Sigmoid colon (tissue), 7 donors: Measurements from ENCODE around the gene ZNF688. TPM values are rescaled to one million over a fixed set of nuclear protein-coding genes. Genes with fewer than 3 reads are reported as not detected.

Source experiments
- DNase-seq: peaks from one replicate; pipeline ENCODE4 v3.0.0-alpha.2; 2019
- H3K27ac ChIP-seq, 4 donors: fragments of 200-600 bp; sonication (generic); one replicate each; pipeline ENCODE4 v1.5.1; 2016 to 2019; ENCODE audit warnings: mild to moderate bottlenecking in 1 of 4
- H3K27me3 ChIP-seq, 3 donors: fragments of 200-600 bp; sonication (generic); one replicate each; pipeline ENCODE4 v1.5.1; 2019; ENCODE audit warnings: mild to moderate bottlenecking in 1 of 3
- H3K36me3 ChIP-seq, 4 donors: fragments of 200-600 bp; sonication (generic); one replicate each; pipeline ENCODE4 v1.5.1; 2016 to 2019
- H3K4me1 ChIP-seq, 4 donors: fragments of 200-600 bp; sonication (generic); one replicate each; pipeline ENCODE4 v1.5.1; 2017 to 2019
- H3K4me3 ChIP-seq, 4 donors: fragments of 200-600 bp; sonication (generic); one replicate each; pipeline ENCODE4 v1.5.1; 2017 to 2019; ENCODE audit warnings: mild to moderate bottlenecking in 2 of 4, moderate library complexity in 1 of 4
- H3K9me3 ChIP-seq, 4 donors: fragments of 200-600 bp in 3 of 4; sonication (generic) in 3 of 4; one replicate each; pipeline versions ENCODE4 v1.5.1 to v1.6.1; 2013 to 2019
- CTCF ChIP-seq, 4 experiments: fragments of 450-650 bp in 3 of 4; fragments of 200-600 bp in 1 of 4; IDR thresholded peaks; one replicate each; pipeline ENCODE4 v1.5.1; 2016 to 2019; ENCODE audit warnings: antibody characterized with exemption in 4 of 4, mild to moderate bottlenecking in 3 of 4, moderate library complexity in 2 of 4
- EP300 ChIP-seq, 4 donors: sonication (generic); formaldehyde crosslinking; IDR thresholded peaks; one replicate each; pipeline ENCODE4 v1.6.1; 2017; ENCODE audit warnings: antibody characterized with exemption in 4 of 4
- POLR2A ChIP-seq, 2 donors: fragments of 450-650 bp; IDR thresholded peaks; one replicate each; pipeline ENCODE4 v1.6.1; 2016; ENCODE audit warnings: antibody characterized with exemption in 2 of 2, mild to moderate bottlenecking in 2 of 2, moderate library complexity in 2 of 2
- POLR2AphosphoS5 ChIP-seq, 4 donors: sonication (generic); formaldehyde crosslinking; IDR thresholded peaks; one replicate each; pipeline ENCODE4 v1.6.1; 2017; ENCODE audit warnings: antibody characterized with exemption in 4 of 4
- WGBS, 2 donors: extraction: QIAGEN DNeasy Blood & Tissue Kit; methylation state at CpG; one replicate each; pipeline ENCODE4 v1.1.7; 2013; 5-methylcytosine and 5-hydroxymethylcytosine counted together
- intact Hi-C: fragments of 100-400 bp; cut with DNase I; formaldehyde crosslinking; loops from one replicate; pipeline ENCODE4 v1.15.1; 2023
- polyA plus RNA-seq, 3 donors: library from polyadenylated mRNA; stranded (reverse); fragments of 200-250 nt; gene quantifications; one replicate each; pipeline ENCODE4 v1.2.3, GENCODE V29; 2013
- total RNA-seq, 4 donors: library from RNA; depleted of rRNA; stranded (reverse); fragments of >200 nt; gene quantifications; one replicate each; pipeline ENCODE4 v1.1.0, GENCODE V29; 2016
- donor health status: healthy with polysubstance abuse.
- donor health status: Bipolar disorder and iron deficiency.
- donor health status: healthy.

The ZNF688 gene
- total and polyA plus RNA-seq, 7 donors, result 16.7 to 32.8 (median 22.8) TPM

- DNase-seq, result no peak
- Histone ChIP-seq H3K27me3 (no peaks in the 10 kb centered on the region), H3K4me3 (no peak overlapping the region), H3K9me3 (no peaks in the 10 kb centered on the region), H3K4me1 (peaks cover 0 to 20% (median 17%) of the 10 kb centered on the region in 4 donors), H3K36me3 (peaks cover 0 to 4% (median 0%) of the 10 kb centered on the region in 4 donors), H3K27ac (no peak overlapping the region)
- intact Hi-C loops, result no loop called here
- TF ChIP-seq POLR2AphosphoS5 (IDR thresholded peaks at IDR 0.05), result no peak
- TF ChIP-seq EP300 (IDR thresholded peaks at IDR 0.05), result no peak
- no peak for TF ChIP-seq POLR2A (IDR thresholded peaks at IDR 0.05)
- TF ChIP-seq CTCF (IDR thresholded peaks at IDR 0.05), result no peak
- 91 to 95% methylated on average over 2 of the region's 2 CpGs for WGBS, 2 donors
These were observed 17.1 kb upstream of the ZNF688 start for GRCh38 chr16:30588651-30589050.

GRCh38 chr16:30585400-30586191, 14.1 kb upstream of the ZNF688 start, which contains the start of gene ZNF785:
TSS of gene ZNF785 (minus strand) at chr16:30585697. CDS start at chr16:30585611, 86 bp downstream.
- intact Hi-C loops, result loop anchor here (1.0 to 2.0 kb wide), 3 partner anchors 14 to 43 kb away; partner anchors contain the start of genes ZNF688 and ZNF764
- peaks cover 7 to 33% (median 19%) of the 10 kb centered on the region in 4 donors for H3K36me3 ChIP-seq
- WGBS, 2 donors, result 1% methylated on average over 50 of the region's 50 CpGs
- H3K27me3 ChIP-seq, result no peaks in the 10 kb centered on the region
- H3K27ac ChIP-seq, result peak within 1 kb of the TSS; percentile 91 to 94 (median 94)
- H3K9me3 ChIP-seq, result no peaks in the 10 kb centered on the region
- TF ChIP-seq CTCF (IDR thresholded peaks at IDR 0.05) (no peak), EP300 (IDR thresholded peaks at IDR 0.05) (no peak), POLR2A (IDR thresholded peaks at IDR 0.05) (no peak), POLR2AphosphoS5 (IDR thresholded peaks at IDR 0.05) (peak; percentile 53 to 80 (median 74))
- H3K4me1 ChIP-seq, result peaks cover 0 to 29% (median 28%) of the 10 kb centered on the region in 4 donors
- peak within 1 kb of the TSS; percentile 59 to 88 (median 70) for H3K4me3 ChIP-seq
- peak; percentile 99 for DNase-seq

- Histone ChIP-seq H3K4me1 (peaks cover 0 to 29% (median 28%) of the 10 kb centered on the region in 4 donors), H3K9me3 (no peaks in the 10 kb centered on the region), H3K27me3 (no peaks in the 10 kb centered on the region), H3K36me3 (peaks cover 7 to 33% (median 19%) of the 10 kb centered on the region in 4 donors), H3K4me3 (peak overlapping the region; percentile 59 to 88 (median 70)), H3K27ac (peak overlapping the region; percentile 91 to 94 (median 94))
- peak; percentile 66 for DNase-seq
- intact Hi-C loops, result loop anchor here (1.0 to 2.0 kb wide), 3 partner anchors 14 to 44 kb away; partner anchors contain the start of genes ZNF688 and ZNF764
- 1 to 2% methylated on average over 23 of the region's 23 CpGs for WGBS, 2 donors
- TF ChIP-seq POLR2AphosphoS5 (IDR thresholded peaks at IDR 0.05) (no peak), POLR2A (IDR thresholded peaks at IDR 0.05) (no peak), CTCF (IDR thresholded peaks at IDR 0.05) (no peak), EP300 (IDR thresholded peaks at IDR 0.05) (no peak)
These were observed 13.5 kb upstream of the ZNF688 start for GRCh38 chr16:30585022-30585399.

- Histone ChIP-seq H3K4me1 (peaks cover 0 to 29% (median 28%) of the 10 kb centered on the region in 4 donors), H3K36me3 (peaks cover 7 to 54% (median 19%) of the 10 kb centered on the region in 4 donors), H3K9me3 (no peaks in the 10 kb centered on the region), H3K4me3 (no peak overlapping the region), H3K27ac (no peak overlapping the region), H3K27me3 (no peaks in the 10 kb centered on the region)
- no peak for DNase-seq
- intact Hi-C loops, result no loop called here
- 97% methylated on average over 48 of the region's 48 CpGs for WGBS, 2 donors
- TF ChIP-seq CTCF (IDR thresholded peaks at IDR 0.05), result no peak
- TF ChIP-seq POLR2A (IDR thresholded peaks at IDR 0.05), result no peak
- TF ChIP-seq EP300 (IDR thresholded peaks at IDR 0.05), result no peak
- no peak for TF ChIP-seq POLR2AphosphoS5 (IDR thresholded peaks at IDR 0.05)
These were observed 11.3 kb upstream of the ZNF688 start for GRCh38 chr16:30582611-30583340.
